Suprapubic skin (tissue), 4 donors: Measurements from ENCODE around the gene MRPL23. TPM values are rescaled to one million over a fixed set of nuclear protein-coding genes. Genes with fewer than 3 reads are reported as not detected.
"Not testable (repeated sequence)": the region's sequence is repeated elsewhere in the genome, so short reads cannot be mapped to it uniquely, and the experiment has no call there.

Experiments
- DNase-seq, 2 donors: peaks; one replicate each; pipeline ENCODE4 v3.0.0-alpha.2; 2019; ENCODE audit warnings: low spot score in 2 of 2
- H3K27ac ChIP-seq: fragments of 200-600 bp; sonication (generic); one replicate; pipeline ENCODE4 v1.5.1; 2019
- H3K27me3 ChIP-seq: fragments of 200-600 bp; sonication (generic); one replicate; pipeline ENCODE4 v1.5.1; 2019
- H3K36me3 ChIP-seq: fragments of 200-600 bp; sonication (generic); one replicate; pipeline ENCODE4 v1.5.1; 2019
- H3K4me1 ChIP-seq: fragments of 200-600 bp; sonication (generic); one replicate; pipeline ENCODE4 v1.5.1; 2019
- H3K4me3 ChIP-seq: fragments of 200-600 bp; sonication (generic); one replicate; pipeline ENCODE4 v1.5.1; 2019; ENCODE audit warnings: mild to moderate bottlenecking
- H3K9me3 ChIP-seq: fragments of 200-600 bp; sonication (generic); one replicate; pipeline ENCODE4 v1.5.1; 2019
- CTCF ChIP-seq, 2 donors: fragments of 200-600 bp in 1 of 2; fragments of 450-650 bp in 1 of 2; sonication (generic) in 1 of 2; IDR thresholded peaks; one replicate each; pipeline ENCODE4 v1.5.1; 2016 to 2019; ENCODE audit warnings: antibody characterized with exemption in 2 of 2, mild to moderate bottlenecking in 1 of 2, moderate library complexity in 1 of 2
- EP300 ChIP-seq: sonication (generic); formaldehyde crosslinking; IDR thresholded peaks from one replicate; pipeline ENCODE4 v1.6.1; 2017; ENCODE audit warnings: antibody characterized with exemption
- POLR2A ChIP-seq, 2 donors: fragments of 450-650 bp; IDR thresholded peaks; one replicate each; pipeline ENCODE4 v1.6.1; 2017; ENCODE audit warnings: antibody characterized with exemption in 2 of 2, mild to moderate bottlenecking in 2 of 2, moderate library complexity in 2 of 2
- POLR2AphosphoS5 ChIP-seq, 3 donors: sonication (generic); formaldehyde crosslinking; IDR thresholded peaks; one replicate each; pipeline ENCODE4 v1.6.1; 2017; ENCODE audit warnings: antibody characterized with exemption in 3 of 3
- WGBS: methylation state at CpG from one replicate; pipeline ENCODE4 v1.1.5; 2018; 5-methylcytosine and 5-hydroxymethylcytosine counted together
- total RNA-seq, 4 donors: library from RNA; depleted of rRNA; stranded (reverse); fragments of >200 nt; gene quantifications; one replicate each; pipeline ENCODE4 v1.1.0, GENCODE V29; 2016

Gene MRPL23
- total RNA-seq, 4 donors from 2014 or later, result 76.9 to 115 (median 103) TPM

DNA sequence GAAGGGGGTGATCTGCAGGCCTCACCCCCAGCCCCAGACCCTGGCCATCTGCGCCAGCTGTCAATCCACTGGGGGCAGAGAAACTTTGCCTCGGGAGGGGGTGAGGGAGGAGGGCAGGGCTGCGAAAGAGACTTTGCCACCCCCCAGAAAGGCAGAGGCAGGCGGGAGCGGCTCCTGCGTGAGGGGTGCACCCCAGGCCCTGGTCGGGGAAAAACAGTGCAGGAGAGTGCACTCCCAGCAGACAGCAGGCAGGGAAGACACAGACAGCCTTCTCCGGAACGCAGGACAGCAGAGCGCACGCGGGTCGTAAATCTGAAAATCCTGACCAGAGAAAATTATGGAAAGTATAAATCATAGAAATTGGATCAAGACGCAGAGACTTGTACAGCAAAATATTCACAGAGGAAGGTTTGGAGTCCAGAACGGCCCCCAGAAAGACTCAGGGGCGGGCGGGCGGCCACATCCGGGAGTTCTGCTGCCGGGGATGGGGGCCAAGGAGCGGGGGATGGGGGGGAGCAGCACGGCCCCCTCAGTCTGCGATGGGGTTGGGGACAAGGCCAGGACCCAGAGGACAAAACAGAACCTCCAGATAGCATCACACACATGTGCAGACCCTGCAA lies 8.0 kb upstream of the MRPL23 start:
- DNase-seq, result peak in 1 of 2 donors; percentile 49
- Histone ChIP-seq H3K27me3 (peaks cover 6% of the 10 kb centered on the region), H3K4me1 (peaks cover 24% of the 10 kb centered on the region), H3K4me3 (no peak overlapping the region), H3K9me3 (no peaks in the 10 kb centered on the region), H3K27ac (no peak overlapping the region), H3K36me3 (no peaks in the 10 kb centered on the region)
- no peak for TF ChIP-seq EP300
- TF ChIP-seq POLR2A (IDR thresholded peaks at IDR 0.05), result no peak
- TF ChIP-seq CTCF (IDR thresholded peaks at IDR 0.05), result no peak
- TF ChIP-seq POLR2AphosphoS5 (IDR thresholded peaks at IDR 0.05), result no peak
- 15% methylated on average over 19 of the region's 23 CpGs for WGBS

DNA sequence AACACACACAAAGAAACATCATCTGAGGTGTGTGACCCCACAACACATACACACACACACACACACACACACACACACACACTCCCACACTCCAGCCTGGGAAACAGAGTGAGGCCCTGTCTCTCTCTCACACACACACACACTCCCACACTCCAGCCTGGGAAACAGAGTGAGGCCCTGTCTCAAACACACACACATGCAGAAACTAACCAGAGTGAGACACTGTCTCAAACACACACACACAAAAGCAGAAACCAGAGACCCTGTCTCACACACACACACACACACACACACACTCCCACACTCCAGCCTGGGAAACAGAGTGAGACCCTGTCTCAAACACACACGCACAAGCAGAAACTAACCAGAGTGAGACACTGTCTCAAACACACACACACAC lies 7.3 kb upstream of the MRPL23 start:
- H3K4me3 ChIP-seq, H3K27me3 ChIP-seq, H3K9me3 ChIP-seq, H3K27ac ChIP-seq, H3K36me3 ChIP-seq: not testable (repeated sequence)
- peaks cover 28% of the 10 kb centered on the region for H3K4me1 ChIP-seq
- WGBS, result 100% methylated on average over 1 of the region's 1 CpG
- peak in 1 of 2 donors; percentile 49 for DNase-seq

DNA sequence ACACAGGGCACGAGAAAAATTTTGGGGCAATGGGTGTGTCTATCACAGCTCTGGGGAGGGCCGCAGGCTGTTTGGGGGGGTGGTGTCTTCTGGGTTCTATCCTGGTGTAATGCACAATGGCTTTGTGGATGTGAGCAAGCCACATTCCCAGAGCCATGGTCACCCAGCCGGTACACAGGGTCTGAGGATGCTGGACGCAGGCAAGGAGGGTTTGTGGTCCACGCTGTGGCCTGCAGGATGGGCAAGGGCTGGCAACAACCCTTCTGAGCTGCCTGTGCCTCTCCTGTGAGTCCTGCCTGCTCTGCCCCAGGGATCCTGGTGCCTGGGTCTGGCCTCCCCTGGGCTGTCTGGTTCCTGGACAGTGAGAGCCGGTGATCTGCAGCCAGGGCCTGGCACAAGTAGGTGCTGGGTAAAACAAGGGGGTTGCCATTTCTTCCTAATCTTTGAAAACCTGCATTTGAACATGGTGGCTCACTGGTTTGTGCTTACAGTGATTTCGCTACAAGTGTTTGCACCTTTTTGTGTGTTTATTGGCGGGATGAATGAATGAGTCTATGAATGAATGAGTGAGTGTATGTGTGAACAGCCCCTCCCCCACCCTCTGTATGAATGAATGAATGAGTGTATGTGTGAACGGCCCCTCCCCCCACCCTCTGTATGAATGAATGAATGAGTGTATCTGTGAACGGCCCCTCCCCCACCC lies 4.4 kb upstream of the MRPL23 start:
- Histone ChIP-seq H3K4me3 (no peak overlapping the region), H3K4me1 (peaks cover 28% of the 10 kb centered on the region), H3K27ac (no peak overlapping the region), H3K9me3 (no peaks in the 10 kb centered on the region), H3K36me3 (no peaks in the 10 kb centered on the region), H3K27me3 (peaks cover 6% of the 10 kb centered on the region)
- peak; percentile 52 to 53 for DNase-seq
- 84% methylated on average over 10 of the region's 10 CpGs for WGBS
- no peak for TF ChIP-seq CTCF (IDR thresholded peaks at IDR 0.05)
- no peak for TF ChIP-seq POLR2A (IDR thresholded peaks at IDR 0.05)
- no peak for TF ChIP-seq EP300
- no peak for TF ChIP-seq POLR2AphosphoS5 (IDR thresholded peaks at IDR 0.05)

DNA sequence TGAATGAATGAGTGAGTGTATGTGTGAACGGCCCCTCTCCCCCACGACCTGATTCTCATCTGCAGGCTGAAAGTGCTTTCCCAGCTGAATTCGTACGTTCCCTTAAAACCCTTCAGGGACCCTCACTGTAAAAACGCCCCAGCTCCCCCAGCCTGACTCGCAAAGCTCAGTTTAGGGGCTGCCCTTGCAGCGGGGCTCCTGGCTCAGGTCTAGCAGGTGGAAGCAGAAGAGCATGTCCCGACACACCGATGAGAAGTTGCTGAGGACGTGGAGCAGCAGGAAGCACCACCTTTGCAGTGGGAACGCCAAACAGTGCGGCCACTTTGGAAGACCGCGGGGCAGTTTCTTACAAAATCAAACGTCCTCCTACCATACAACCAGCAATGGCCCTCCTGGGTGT lies 3.6 kb upstream of the MRPL23 start:
- peaks cover 28% of the 10 kb centered on the region for H3K4me1 ChIP-seq
- DNase-seq, result peak; percentile 25 to 60
- 40% methylated on average over 15 of the region's 15 CpGs for WGBS
- H3K27me3 ChIP-seq, result no peaks in the 10 kb centered on the region
- H3K27ac ChIP-seq, result no peak overlapping the region
- TF ChIP-seq POLR2AphosphoS5 (IDR thresholded peaks at IDR 0.05) (no peak), EP300 (no peak), CTCF (IDR thresholded peaks at IDR 0.05) (no peak), POLR2A (IDR thresholded peaks at IDR 0.05) (no peak)
- H3K9me3 ChIP-seq, result no peaks in the 10 kb centered on the region
- no peaks in the 10 kb centered on the region for H3K36me3 ChIP-seq
- no peak overlapping the region for H3K4me3 ChIP-seq

DNA sequence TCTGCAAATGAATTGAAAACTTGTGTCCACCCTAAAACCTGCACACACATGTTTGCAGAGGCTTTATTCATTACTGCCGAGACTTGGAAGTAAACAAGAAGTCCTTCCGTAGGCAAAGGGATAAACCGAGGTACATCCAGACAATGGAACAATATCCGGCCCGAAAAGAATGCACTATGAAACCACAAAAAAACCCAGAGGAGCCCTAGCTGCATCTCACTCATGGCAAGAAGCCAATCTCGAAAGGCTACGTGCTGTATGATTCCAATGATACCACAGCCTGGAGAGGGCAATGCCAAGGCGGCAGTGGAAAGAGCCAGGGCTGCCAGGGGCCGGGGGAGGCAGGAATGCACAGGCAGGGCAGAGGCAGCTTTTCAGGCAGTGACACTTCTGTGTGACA lies 3.2 kb upstream of the MRPL23 start:
- Histone ChIP-seq H3K4me1 (peaks cover 24% of the 10 kb centered on the region), H3K4me3 (no peak overlapping the region), H3K27me3 (no peaks in the 10 kb centered on the region), H3K36me3 (no peaks in the 10 kb centered on the region), H3K9me3 (no peaks in the 10 kb centered on the region), H3K27ac (no peak overlapping the region)
- DNase-seq, result peak; percentile 56 to 62
- TF ChIP-seq EP300 (no peak), POLR2A (IDR thresholded peaks at IDR 0.05) (no peak), POLR2AphosphoS5 (IDR thresholded peaks at IDR 0.05) (no peak), CTCF (IDR thresholded peaks at IDR 0.05) (no peak)
- WGBS, result 27% methylated on average over 9 of the region's 9 CpGs
